H54 (cell line): ENCODE measurements around the gene KREMEN2.
A peak's percentile ranks its signal among the peaks of the same experiment; 100 is the strongest.

Experiments
- DNase-seq: peaks from one replicate; pipeline ENCODE4 v3.0.0; 2011; ENCODE audit warnings: low spot score, mixed read lengths; ENCODE audit not compliant: insufficient read length
- FAIRE-seq: peaks from 3 replicates; lab custom pipeline; 2011; peaks lifted over from hg19 to GRCh38; lab: Jason Lieb, UNC
- POLR2A ChIP-seq: IDR thresholded peaks from 2 replicates; pipeline ENCODE4 v1.6.1; 2011; ENCODE audit warnings: low read depth, mild to moderate bottlenecking, low read length

The KREMEN2 gene

GRCh38 chr16:2973605-2974318, 9.7 kb downstream of the KREMEN2 start:
- no peak for FAIRE-seq

GRCh38 chr16:2974319-2975056, 10.4 kb downstream of the KREMEN2 start:
- no peak for DNase-seq
- no peak for TF ChIP-seq POLR2A
- FAIRE-seq, result no peak

More at GRCh38 chr16:2973605-2974318, 9.7 kb downstream of the KREMEN2 start:
- no peak for TF ChIP-seq POLR2A
- DNase-seq, result no peak

- no peak for TF ChIP-seq POLR2A
- DNase-seq, result no peak
Observed at GRCh38 chr16:2975161-2975795, 11.2 kb downstream of the KREMEN2 start.

GRCh38 chr16:2976201-2976600, 12.1 kb downstream of the KREMEN2 start:
- no peak for FAIRE-seq
- TF ChIP-seq POLR2A, result no peak
- DNase-seq, result no peak

More at GRCh38 chr16:2975161-2975795, 11.2 kb downstream of the KREMEN2 start:
- no peak for FAIRE-seq

GRCh38 chr16:2976673-2977072, 12.6 kb downstream of the KREMEN2 start:
- DNase-seq (no peak), FAIRE-seq (no peak)
- no peak for TF ChIP-seq POLR2A

GRCh38 chr16:2977440-2977839, 13.4 kb downstream of the KREMEN2 start:
- no peak for DNase-seq
- no peak for FAIRE-seq
- no peak for TF ChIP-seq POLR2A

- FAIRE-seq, result no peak
- peak; percentile 36 for DNase-seq
- TF ChIP-seq POLR2A, result no peak
Observed at GRCh38 chr16:2979669-2980226, 15.7 kb downstream of the KREMEN2 start.

GRCh38 chr16:2980227-2981176, 16.4 kb downstream of the KREMEN2 start, which contains the start of gene PKMYT1:
PKMYT1 (minus strand) TSS chr16:2980446; CDS start chr16:2979657, 789 bp downstream.
- TF ChIP-seq POLR2A, result peak; percentile 79
- no peak for FAIRE-seq
- peak; percentile 99 for DNase-seq

GRCh38 chr16:2981177-2981898, 17.3 kb downstream of the KREMEN2 start:
- FAIRE-seq (no peak), DNase-seq (no peak)
- peak; percentile 14; the same call in 1 of the 2 replicates for TF ChIP-seq POLR2A

- no peak for FAIRE-seq
- DNase-seq, result no peak
- TF ChIP-seq POLR2A, result no peak
Observed at GRCh38 chr16:2981899-2982250, 17.8 kb downstream of the KREMEN2 start.

- no peak for TF ChIP-seq POLR2A
- no peak for FAIRE-seq
- DNase-seq, result no peak
Observed at GRCh38 chr16:2982402-2982801, 18.3 kb downstream of the KREMEN2 start.

GRCh38 chr16:2983706-2984136, 19.6 kb downstream of the KREMEN2 start:
- DNase-seq (peak; percentile 89), FAIRE-seq (no peak)
- no peak for TF ChIP-seq POLR2A
